Thoracic aorta endothelial cell (primary cell): Measurements from ENCODE around the gene CLCA4. TPM values are rescaled to one million over a fixed set of nuclear protein-coding genes. Genes with fewer than 3 reads are reported as not detected.

ENCODE experiments used
- total RNA-seq: library from RNA; depleted of rRNA; stranded (reverse); fragments of >200 nt; gene quantifications from 2 replicates; pipeline ENCODE4 v1.2.3, GENCODE V29; 2012

The CLCA4 gene
- not detected in 2 replicates for total RNA-seq

GRCh38 chr1:86546787-86547221 is at the start of gene CLCA4:
Gene CLCA4, plus strand, starts transcription at chr1:86547078. Its CDS starts 42 bp downstream, at chr1:86547120.

Other genes with a start within 250 kb of the CLCA4 start
- 98.0 and 111 TPM in 2 replicates for gene ODF2L, start 150.8 kb upstream of the CLCA4 start, total RNA-seq
- 0.13 and 0.79 TPM in 2 replicates for gene CLCA2, start 122.9 kb upstream of the CLCA4 start, total RNA-seq
- gene CLCA1, start 78.2 kb upstream of the CLCA4 start, total RNA-seq, result not detected in 2 replicates
- 103 and 107 TPM in 2 replicates for gene SH3GLB1, start 157.5 kb downstream of the CLCA4 start, total RNA-seq